ENCODE data around the gene HPCAL1. TPM values are rescaled to one million over a fixed set of nuclear protein-coding genes. Genes with fewer than 3 reads are reported as not detected.

HPCAL1 gene
- total RNA-seq, 4 donors from 2014 or later, result 29.0 to 56.7 (median 34.5) TPM

- DNase-seq (ENCODE audit: low spot score in 2 of 2), result no peak
- peaks cover 0 to 5% (median 0%) of the 10 kb centered on the region in 4 donors for H3K9me3 ChIP-seq
- H3K27me3 ChIP-seq, result no peaks in the 10 kb centered on the region
- peaks cover 0 to 22% (median 0%) of the 10 kb centered on the region in 3 donors for H3K36me3 ChIP-seq
- H3K27ac ChIP-seq, result no peak overlapping the region
- H3K4me1 ChIP-seq, result no peaks in the 10 kb centered on the region
- WGBS, 2 donors, result 87 to 89% methylated on average over 8 of the region's 8 CpGs
- H3K4me3 ChIP-seq, result no peak overlapping the region
- TF ChIP-seq EP300 (IDR thresholded peaks at IDR 0.05), result no peak
- TF ChIP-seq POLR2A (IDR thresholded peaks at IDR 0.05), result no peak
- TF ChIP-seq CTCF (IDR thresholded peaks at IDR 0.05), result no peak
These were observed 112.3 kb downstream of the HPCAL1 start for GRCh38 chr2:10415048-10415447.

- 77 to 79% methylated on average over 10 to 12 of the region's 12 CpGs for WGBS, 2 donors
- no peak for TF ChIP-seq CTCF (IDR thresholded peaks at IDR 0.05)
- TF ChIP-seq POLR2A (IDR thresholded peaks at IDR 0.05), result no peak
- TF ChIP-seq EP300 (IDR thresholded peaks at IDR 0.05), result no peak
- no peak overlapping the region for H3K4me3 ChIP-seq
- no peaks in the 10 kb centered on the region for H3K4me1 ChIP-seq
- no peak overlapping the region for H3K27ac ChIP-seq
- DNase-seq (ENCODE audit: low spot score in 2 of 2), result no peak
- peaks cover 0 to 27% (median 0%) of the 10 kb centered on the region in 3 donors for H3K36me3 ChIP-seq
- H3K27me3 ChIP-seq, result no peaks in the 10 kb centered on the region
- H3K9me3 ChIP-seq, result peaks cover 0 to 5% (median 0%) of the 10 kb centered on the region in 4 donors
These were observed 112.9 kb downstream of the HPCAL1 start for GRCh38 chr2:10415640-10416039.

GRCh38 chr2:10417551-10418335 lies 115.0 kb downstream of the HPCAL1 start:
- H3K36me3 ChIP-seq, result peaks cover 0 to 36% (median 8%) of the 10 kb centered on the region in 3 donors
- H3K27ac ChIP-seq, result no peak overlapping the region
- WGBS, 2 donors, result 90 to 92% methylated on average over 6 of the region's 6 CpGs
- H3K9me3 ChIP-seq, result no peaks in the 10 kb centered on the region
- H3K4me3 ChIP-seq, result no peak overlapping the region
- H3K4me1 ChIP-seq, result no peaks in the 10 kb centered on the region
- DNase-seq (ENCODE audit: low spot score in 2 of 2), result no peak
- no peaks in the 10 kb centered on the region for H3K27me3 ChIP-seq
- TF ChIP-seq CTCF (IDR thresholded peaks at IDR 0.05) (no peak), EP300 (IDR thresholded peaks at IDR 0.05) (no peak), POLR2A (IDR thresholded peaks at IDR 0.05) (no peak)

GRCh38 chr2:10419553-10420257 lies 117.0 kb downstream of the HPCAL1 start:
- Histone ChIP-seq H3K27ac (no peak overlapping the region), H3K27me3 (no peaks in the 10 kb centered on the region), H3K4me1 (no peaks in the 10 kb centered on the region), H3K4me3 (no peak overlapping the region), H3K36me3 (peaks cover 0 to 53% (median 13%) of the 10 kb centered on the region in 3 donors), H3K9me3 (no peaks in the 10 kb centered on the region)
- no peak for TF ChIP-seq EP300 (IDR thresholded peaks at IDR 0.05)
- TF ChIP-seq CTCF (IDR thresholded peaks at IDR 0.05), result no peak
- no peak for TF ChIP-seq POLR2A (IDR thresholded peaks at IDR 0.05)
- 93 to 96% methylated on average over 54 of the region's 54 CpGs for WGBS, 2 donors
- DNase-seq (ENCODE audit: low spot score in 2 of 2), result no peak

- H3K36me3 ChIP-seq, result peaks cover 0 to 78% (median 13%) of the 10 kb centered on the region in 3 donors
- WGBS, 2 donors, result 88 to 91% methylated on average over 5 to 6 of the region's 6 CpGs
These were observed 119.5 kb downstream of the HPCAL1 start for GRCh38 chr2:10422251-10422650.

More at GRCh38 chr2:10422251-10422650, 119.5 kb downstream of the HPCAL1 start:
- H3K9me3 ChIP-seq, result no peaks in the 10 kb centered on the region
- no peaks in the 10 kb centered on the region for H3K4me1 ChIP-seq
- H3K4me3 ChIP-seq, result no peak overlapping the region
- no peak for TF ChIP-seq POLR2A (IDR thresholded peaks at IDR 0.05)
- no peak for TF ChIP-seq EP300 (IDR thresholded peaks at IDR 0.05)
- TF ChIP-seq CTCF (IDR thresholded peaks at IDR 0.05), result no peak
- no peaks in the 10 kb centered on the region for H3K27me3 ChIP-seq
- H3K27ac ChIP-seq, result no peak overlapping the region
- DNase-seq (ENCODE audit: low spot score in 2 of 2), result no peak

Measured in tibial nerve (tissue), 4 donors.